HepG2 (cell line): ENCODE measurements around the gene TDRD9. TPM values are rescaled to one million over a fixed set of nuclear protein-coding genes. Genes with fewer than 3 reads are reported as not detected.

ENCODE experiments used
- ATAC-seq: fragments of 200-7000 bp; cut with Tn5 transposase; 3 replicates; pipeline ENCODE4 v1.9.1; 2020; ENCODE audit warnings: mild to moderate bottlenecking, moderate library complexity
- BruUV-seq: library from RNA; stranded (reverse); fragments of 400-500 nt; replicated peaks from 2 replicates; lab custom pipeline; 2021; lab: Mats Ljungman, UMichigan
- CTCF ChIA-PET: fragments of 300-600 bp; formaldehyde crosslinking; extraction: SDS; loops from one replicate; lab custom pipeline; 2021; ENCODE audit warnings: low total read pairs, inconsistent platforms, low intra/inter-chr PET ratio; lab: Yijun Ruan, JAX
- POLR2A ChIA-PET: fragments of 350-600 bp; sonication (Branson Sonifier 250); formaldehyde crosslinking; loops from one replicate; lab custom pipeline; 2020; ENCODE audit warnings: antibody characterized with exemption, inconsistent platforms; lab: Yijun Ruan, JAX
- DNase-seq: peaks from one replicate; pipeline ENCODE4 v3.0.0-alpha.2; 2015; ENCODE audit warnings: low spot score
- FAIRE-seq: peaks from 3 replicates; lab custom pipeline; 2011; peaks lifted over from hg19 to GRCh38; lab: Jason Lieb, UNC
- H2AFZ ChIP-seq: one replicate; pipeline ENCODE4 v1.6.1; 2011; ENCODE audit warnings: low read length, inconsistent platforms
- H3K27ac ChIP-seq: fragments of 300-600 bp; 3 replicates; pipeline ENCODE4 v1.8.0; 2011; ENCODE audit warnings: mixed run types, mild to moderate bottlenecking, mixed read lengths, low read length, inconsistent platforms; ENCODE audit not compliant: insufficient read depth; ENCODE audit errors: extremely low read length
- H3K27me3 ChIP-seq, 2 experiments: fragments of 200-600 bp in 1 of 2; 2 replicates in 1 of 2; 3 replicates in 1 of 2; pipeline versions ENCODE4 v1.6.0 to v1.8.0; 2011; ENCODE audit warnings: low read length in 2 of 2, mild to moderate bottlenecking in 2 of 2, moderate library complexity in 2 of 2, inconsistent platforms in 1 of 2; ENCODE audit not compliant: insufficient read depth in 2 of 2, control insufficient read depth in 1 of 2
- H3K36me3 ChIP-seq, 2 experiments: fragments of 200-600 bp in 1 of 2; replicated peaks in 1 of 2; 2 replicates in 1 of 2; 3 replicates in 1 of 2; pipeline versions ENCODE4 v1.5.1 to v1.8.0; 2011; ENCODE audit warnings: low read length in 2 of 2, inconsistent platforms in 1 of 2; ENCODE audit not compliant: insufficient read depth in 2 of 2, control insufficient read depth in 1 of 2
- H3K4me1 ChIP-seq: 2 replicates; pipeline ENCODE4 v1.5.1; 2012; ENCODE audit warnings: low read length, inconsistent platforms; ENCODE audit not compliant: insufficient read depth
- H3K4me2 ChIP-seq: 2 replicates; pipeline ENCODE4 v1.6.0; 2011; ENCODE audit warnings: low read depth, low read length, inconsistent platforms
- H3K4me3 ChIP-seq, 3 experiments: fragments of 200-600 bp in 1 of 3; sonication (generic), shearing (Covaris generic) in 1 of 3; replicated peaks in 1 of 3; 2 replicates each; pipeline ENCODE4 v1.5.1; 2011 to 2016; ENCODE audit warnings: low read length in 3 of 3, inconsistent platforms in 2 of 3, low read depth in 2 of 3, mild to moderate bottlenecking in 2 of 3, control low read depth in 1 of 3, mixed read lengths in 1 of 3; ENCODE audit not compliant: insufficient read depth in 1 of 3
- H3K79me2 ChIP-seq: one replicate; pipeline ENCODE4 v1.6.1; 2011; ENCODE audit warnings: low read length, inconsistent platforms; ENCODE audit not compliant: insufficient read depth
- H3K9ac ChIP-seq: 2 replicates; pipeline ENCODE4 v1.6.0; 2011; ENCODE audit warnings: mild to moderate bottlenecking, low read depth, low read length, inconsistent platforms; ENCODE audit not compliant: insufficient read depth
- H3K9me3 ChIP-seq: 2 replicates; pipeline ENCODE4 v1.5.1; 2012; ENCODE audit warnings: mild to moderate bottlenecking, low read length
- H4K20me1 ChIP-seq: 2 replicates; pipeline ENCODE4 v1.6.0; 2011; ENCODE audit warnings: inconsistent platforms, mild to moderate bottlenecking, low read length, moderate library complexity; ENCODE audit not compliant: insufficient read depth
- FOXA3 ChIP-seq: IDR thresholded peaks from 2 replicates; pipeline ENCODE4 v1.6.1; 2016; ENCODE audit warnings: missing genetic modification reagents, missing compliant biosample characterization
- FOXK1 ChIP-seq: sonication (generic); formaldehyde crosslinking; IDR thresholded peaks from 2 replicates; pipeline ENCODE4 v1.4.0; 2020; ENCODE audit warnings: low read depth, missing genetic modification reagents, borderline replicate concordance
- GMEB1 ChIP-seq: sonication (generic); formaldehyde crosslinking; IDR thresholded peaks from 2 replicates; pipeline ENCODE4 v1.5.1; 2020; ENCODE audit warnings: missing genetic modification reagents, mild to moderate bottlenecking, borderline replicate concordance
- RBAK ChIP-seq: sonication (generic); formaldehyde crosslinking; IDR thresholded peaks from 2 replicates; pipeline ENCODE4 v1.5.1; 2020; ENCODE audit warnings: mild to moderate bottlenecking, missing genetic modification reagents
- TERF1 ChIP-seq: sonication (generic); formaldehyde crosslinking; IDR thresholded peaks from 2 replicates; pipeline ENCODE4 v1.8.0; 2022; ENCODE audit warnings: mild to moderate bottlenecking, missing genetic modification reagents, moderate library complexity
- ZBTB42 ChIP-seq: sonication (generic); formaldehyde crosslinking; IDR thresholded peaks from 2 replicates; pipeline ENCODE4 v1.5.0; 2020; ENCODE audit warnings: mild to moderate bottlenecking, missing genetic modification reagents
- ZNF383 ChIP-seq: sonication (generic); formaldehyde crosslinking; IDR thresholded peaks from 2 replicates; pipeline ENCODE4 v1.4.0; 2020; ENCODE audit warnings: missing genetic modification reagents, mild to moderate bottlenecking, borderline replicate concordance
- ZNF432 ChIP-seq: sonication (generic); formaldehyde crosslinking; IDR thresholded peaks from 2 replicates; pipeline ENCODE4 v1.5.0; 2020; ENCODE audit warnings: missing genetic modification reagents, mild to moderate bottlenecking, borderline replicate concordance
- ZNF782 ChIP-seq: sonication (generic); formaldehyde crosslinking; IDR thresholded peaks from 2 replicates; pipeline ENCODE4 v1.4.0; 2020; ENCODE audit warnings: missing genetic modification reagents, mild to moderate bottlenecking, borderline replicate concordance
- WGBS: methylation state at CpG from one replicate; pipeline ENCODE4 v1.1.6; 2017; ENCODE audit warnings: low lambda C conversion rate; 5-methylcytosine and 5-hydroxymethylcytosine counted together
- in situ Hi-C: cut with HindIII; loops from 2 replicates; pipeline ENCODE4 v1.10.0; 2017; ENCODE audit warnings: low pct_unique_long_range_greater_than_20kb; ENCODE audit not compliant: extremely low pct_ligation_motif_present
- intact Hi-C: fragments of 100-400 bp; cut with micrococcal nuclease; formaldehyde crosslinking; loops from one replicate; pipeline ENCODE4 v1.10.0; 2022; ENCODE audit not compliant: unreplicated experiment
- polyA plus RNA-seq, 8 experiments: library from polyadenylated mRNA; depleted of rRNA in 3 of 8; stranded (reverse) in 7 of 8; unstranded in 1 of 8; fragments of >200 nt; fragmentation: Illumina TruSeq in 4 of 8; extraction: Trizol in 4 of 8; gene quantifications; 2 replicates each; pipeline versions ENCODE4 v1.2.1 to v1.2.3, GENCODE V29; 2011 to 2016; ENCODE audit warnings: low read depth in 4 of 8, missing spikeins in 1 of 8, mixed read lengths in 1 of 8; ENCODE audit not compliant: insufficient read depth in 1 of 8
- total RNA-seq, 5 experiments: library from RNA; depleted of rRNA; stranded (reverse); fragments of >200 nt; fragmentation: Illumina TruSeq; extraction: Trizol; gene quantifications; 2 replicates each; pipeline ENCODE4 v1.2.3, GENCODE V29; 2016; ENCODE audit warnings: low read depth in 1 of 5

Gene TDRD9
- total and polyA plus RNA-seq, 2 of the 13 experiments (the other 11 are each of a cell fraction or from before 2014, with no cell fraction given): not detected

GRCh38 chr14:103969961-103970360 is 41.7 kb downstream of the TDRD9 start:
- Histone ChIP-seq H3K79me2 (no peaks in the 10 kb centered on the region), H3K27ac (no peak overlapping the region), H3K4me3 (no peak overlapping the region), H3K4me2 (no peak overlapping the region), H3K9me3 (no peaks in the 10 kb centered on the region), H3K27me3 (peaks cover 3 to 7% of the 10 kb centered on the region in 2 experiments; a peak in 3 of 5 replicates), H3K36me3 (no peaks in the 10 kb centered on the region), H4K20me1 (no peaks in the 10 kb centered on the region), H2AFZ (no peak overlapping the region), H3K9ac (no peak overlapping the region), H3K4me1 (0 out of 2 replicates have a peak, but pooled peaks cover 8% of the 10 kb centered on the region)
- ChIA-PET POLR2A (no interaction called here), CTCF (no interaction called here)
- DNase-seq (no peak), FAIRE-seq (no peak), ATAC-seq (no peak)
- WGBS: 0% methylated on average over 1 of the region's 4 CpGs
- no TSS peak for BruUV-seq
- no peak for TF ChIP-seq ZBTB42 (CRISPR knock-in tag)
- no peak for TF ChIP-seq RBAK (CRISPR knock-in tag)
- no peak for TF ChIP-seq TERF1
- no peak for TF ChIP-seq FOXA3 (CRISPR knock-in tag)
- no peak for TF ChIP-seq FOXK1 (CRISPR knock-in tag)
- TF ChIP-seq ZNF782 (CRISPR knock-in tag): no peak
- TF ChIP-seq ZNF383: no peak
- TF ChIP-seq GMEB1 (CRISPR knock-in tag): no peak
- TF ChIP-seq ZNF432: no peak
- in situ Hi-C loops: loop anchor here (10.0 kb wide), 1 partner anchor 45 kb away; the partner anchor contains the start of gene TDRD9
- intact Hi-C loops: no loop called here
